Parathyroid adenoma (tissue), 2 donors: ENCODE measurements around the gene PARD6A.

Experiments
- H2AFZ ChIP-seq: fragments of 300-600 bp; sonication (generic); one replicate; pipeline ENCODE4 v1.7.0; 2017; ENCODE audit warnings: antibody characterized with exemption, mild to moderate bottlenecking
- H3K27ac ChIP-seq: fragments of 300-600 bp; sonication (generic); one replicate; pipeline ENCODE4 v1.7.0; 2017
- H3K27me3 ChIP-seq: fragments of 300-600 bp; sonication (generic); one replicate; pipeline ENCODE4 v1.7.0; 2017; ENCODE audit warnings: low read length; ENCODE audit not compliant: control insufficient read depth, insufficient read depth
- H3K36me3 ChIP-seq: fragments of 300-600 bp; sonication (generic); one replicate; pipeline ENCODE4 v1.7.0; 2017; ENCODE audit warnings: low read length; ENCODE audit not compliant: control insufficient read depth, insufficient read depth
- H3K4me1 ChIP-seq: fragments of 300-600 bp; sonication (generic); one replicate; pipeline ENCODE4 v1.7.0; 2017; ENCODE audit warnings: control low read depth
- H3K4me2 ChIP-seq: fragments of 300-600 bp; sonication (generic); one replicate; pipeline ENCODE4 v1.7.0; 2017; ENCODE audit warnings: low read length
- H3K4me3 ChIP-seq: fragments of 300-600 bp; sonication (generic); one replicate; pipeline ENCODE4 v1.7.0; 2017; ENCODE audit warnings: low read depth, low read length
- H3K79me2 ChIP-seq: fragments of 300-600 bp; sonication (generic); one replicate; pipeline ENCODE4 v1.7.0; 2017; ENCODE audit warnings: control low read depth
- H3K9ac ChIP-seq: fragments of 300-600 bp; sonication (generic); one replicate; pipeline ENCODE4 v1.7.0; 2017; ENCODE audit warnings: mild to moderate bottlenecking
- H3K9me3 ChIP-seq: fragments of 300-600 bp; sonication (generic); one replicate; pipeline ENCODE4 v1.7.0; 2017; ENCODE audit warnings: low read length; ENCODE audit not compliant: control insufficient read depth
- CTCF ChIP-seq: fragments of 300-600 bp; sonication (generic); IDR thresholded peaks from one replicate; pipeline ENCODE4 v1.7.0; 2017; ENCODE audit warnings: antibody characterized with exemption, mild to moderate bottlenecking
- donor health status: primary hyperparathyroidism.

Gene PARD6A

GRCh38 chr16:67672739-67673662 lies 12.2 kb downstream of the PARD6A start:
- no peaks in the 10 kb centered on the region for H3K36me3 ChIP-seq
- TF ChIP-seq CTCF: peak; percentile 66
- no peaks in the 10 kb centered on the region for H3K79me2 ChIP-seq
- no peaks in the 10 kb centered on the region for H3K27me3 ChIP-seq
- H3K4me1 ChIP-seq: peaks cover 5% of the 10 kb centered on the region
- no peaks in the 10 kb centered on the region for H3K9me3 ChIP-seq
- no peak overlapping the region for H3K4me3 ChIP-seq
- peak overlapping the region; percentile 38 for H2AFZ ChIP-seq
- no peak overlapping the region for H3K9ac ChIP-seq
- H3K27ac ChIP-seq: peak overlapping the region; percentile 89
- no peak overlapping the region for H3K4me2 ChIP-seq

GRCh38 chr16:67673712-67674580 lies 13.2 kb downstream of the PARD6A start:
- H3K9ac ChIP-seq: no peak overlapping the region

GRCh38 chr16:67674851-67675578 lies 14.3 kb downstream of the PARD6A start:
- Histone ChIP-seq H3K27ac (peak overlapping the region; percentile 73), H3K9me3 (no peaks in the 10 kb centered on the region), H3K36me3 (no peaks in the 10 kb centered on the region), H3K27me3 (no peaks in the 10 kb centered on the region), H2AFZ (no peak overlapping the region), H3K4me3 (no peak overlapping the region), H3K79me2 (no peaks in the 10 kb centered on the region), H3K4me1 (peaks cover 2% of the 10 kb centered on the region), H3K9ac (no peak overlapping the region), H3K4me2 (no peak overlapping the region)
- TF ChIP-seq CTCF: no peak

More at GRCh38 chr16:67673712-67674580, 13.2 kb downstream of the PARD6A start:
- no peaks in the 10 kb centered on the region for H3K36me3 ChIP-seq
- no peak for TF ChIP-seq CTCF
- H3K9me3 ChIP-seq: no peaks in the 10 kb centered on the region
- peak overlapping the region; percentile 38 for H2AFZ ChIP-seq
- H3K4me1 ChIP-seq: peaks cover 2% of the 10 kb centered on the region
- H3K4me3 ChIP-seq: no peak overlapping the region
- peak overlapping the region; percentile 89 for H3K27ac ChIP-seq
- no peak overlapping the region for H3K4me2 ChIP-seq
- H3K79me2 ChIP-seq: no peaks in the 10 kb centered on the region
- H3K27me3 ChIP-seq: no peaks in the 10 kb centered on the region

GRCh38 chr16:67675579-67675935 lies 14.8 kb downstream of the PARD6A start:
- no peaks in the 10 kb centered on the region for H3K27me3 ChIP-seq
- H3K4me2 ChIP-seq: no peak overlapping the region
- no peaks in the 10 kb centered on the region for H3K79me2 ChIP-seq
- H2AFZ ChIP-seq: no peak overlapping the region
- no peak overlapping the region for H3K9ac ChIP-seq
- H3K36me3 ChIP-seq: no peaks in the 10 kb centered on the region
- no peaks in the 10 kb centered on the region for H3K9me3 ChIP-seq
- no peak overlapping the region for H3K27ac ChIP-seq
- no peak overlapping the region for H3K4me3 ChIP-seq
- no peak for TF ChIP-seq CTCF
- peaks cover 2% of the 10 kb centered on the region for H3K4me1 ChIP-seq
